Naive B cell (primary cell): Measurements from ENCODE around the gene NUTM2G. TPM values are rescaled to one million over a fixed set of nuclear protein-coding genes. Genes with fewer than 3 reads are reported as not detected.
"Not testable (repeated sequence)": the region's sequence is repeated elsewhere in the genome, so short reads cannot be mapped to it uniquely, and the experiment has no call there.

Experiments
- ATAC-seq, 2 donors: fragments of 150-1000 bp; cut with Tn5 transposase; 2 replicates each; pipeline ENCODE4 v1.10.0; 2021; ENCODE audit warnings: low read depth in 2 of 2, mild to moderate bottlenecking in 2 of 2, moderate library complexity in 2 of 2
- DNase-seq: peaks from one replicate; pipeline ENCODE4 v3.0.0; 2022
- H3K27ac Mint-ChIP-seq, 6 donors: one replicate each; pipeline ENCODE4 v1.8.0; 2020 to 2022; ENCODE audit warnings: mild to moderate bottlenecking in 6 of 6, mixed read lengths in 6 of 6, moderate library complexity in 5 of 6, inconsistent platforms in 2 of 6
- H3K27me3 Mint-ChIP-seq, 3 donors: one replicate each; pipeline ENCODE4 v1.8.0; 2021 to 2022; ENCODE audit warnings: mixed read lengths in 3 of 3, mild to moderate bottlenecking in 1 of 3
- H3K36me3 Mint-ChIP-seq, 2 donors: one replicate each; pipeline ENCODE4 v1.8.0; 2020 to 2022; ENCODE audit warnings: mixed read lengths in 2 of 2, inconsistent platforms in 1 of 2, mild to moderate bottlenecking in 1 of 2
- H3K4me1 Mint-ChIP-seq, 3 donors: one replicate each; pipeline ENCODE4 v1.8.0; 2020 to 2022; ENCODE audit warnings: mixed read lengths in 3 of 3, inconsistent platforms in 1 of 3, mild to moderate bottlenecking in 1 of 3, moderate library complexity in 1 of 3
- H3K4me3 Mint-ChIP-seq, 8 donors: one replicate each; pipeline ENCODE4 v1.8.0; 2020 to 2022; ENCODE audit warnings: mild to moderate bottlenecking in 8 of 8, mixed read lengths in 8 of 8, moderate library complexity in 8 of 8, inconsistent platforms in 2 of 8
- H3K9me3 Mint-ChIP-seq, 7 donors: one replicate each; pipeline ENCODE4 v1.8.0; 2020 to 2022; ENCODE audit warnings: mixed read lengths in 7 of 7, mild to moderate bottlenecking in 5 of 7, inconsistent platforms in 2 of 7, moderate library complexity in 1 of 7
- polyA plus RNA-seq, 6 donors: library from polyadenylated mRNA; unstranded; fragments of 300-500 nt; fragmentation: Illumina TruSeq; gene quantifications; one replicate each; pipeline ENCODE4 v1.2.3, GENCODE V29; 2021; ENCODE audit warnings: low read depth in 6 of 6

Gene NUTM2G
- under 1 TPM in 1 of 6 donors, not detected in 5; 0.24 TPM for polyA plus RNA-seq

DNA sequence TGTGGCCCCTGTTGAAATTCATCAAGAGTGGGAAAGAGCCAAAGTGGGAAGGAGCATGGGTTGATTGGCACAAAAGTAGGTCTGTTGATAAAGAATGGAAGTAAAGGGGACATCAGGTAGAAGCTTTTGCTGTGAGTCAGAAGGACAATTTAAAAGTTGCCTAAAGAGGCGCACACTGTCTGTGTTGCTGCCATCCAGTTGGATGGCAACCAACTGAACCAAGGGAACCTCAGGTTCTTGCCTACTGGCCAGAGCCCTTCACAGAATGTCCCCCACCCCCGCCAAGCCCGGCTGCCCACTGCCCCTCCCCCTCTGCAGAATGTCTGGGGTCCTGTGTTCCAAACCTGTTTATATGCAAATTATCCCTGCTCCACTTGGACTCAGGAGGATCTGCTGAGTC is at the start of gene NUTM2G:
TSS of gene NUTM2G (plus strand) at position 301 of the 400 bp plus-strand sequence. CDS start 182 bp downstream, outside the sequence.
- not testable (repeated sequence) for H3K36me3 Mint-ChIP-seq, H3K9me3 Mint-ChIP-seq, ATAC-seq, H3K27me3 Mint-ChIP-seq, H3K4me1 Mint-ChIP-seq, H3K4me3 Mint-ChIP-seq, DNase-seq
- peak within 1 kb of the TSS in 2 of 6 donors; percentile 30 to 34 for H3K27ac Mint-ChIP-seq

- Mint-ChIP-seq H3K27me3 (peaks cover 0 to 8% (median 5%) of the 10 kb centered on the region in 3 donors), H3K4me1 (peaks cover 2 to 8% (median 7%) of the 10 kb centered on the region in 3 donors), H3K4me3 (no peak overlapping the region), H3K27ac (no peak overlapping the region), H3K9me3 (peaks cover 0 to 10% (median 4%) of the 10 kb centered on the region in 7 donors), H3K36me3 (peaks cover 7 to 8% of the 10 kb centered on the region in 2 donors)
- ATAC-seq (no peak), DNase-seq (no peak)
Measured at GRCh38 chr9:96883922-96884321, 44.7 kb upstream of the NUTM2G start.

- Mint-ChIP-seq H3K9me3 (peaks cover 0 to 10% (median 4%) of the 10 kb centered on the region in 7 donors), H3K36me3 (peaks cover 7 to 8% of the 10 kb centered on the region in 2 donors), H3K4me1 (peaks cover 2 to 8% (median 7%) of the 10 kb centered on the region in 3 donors), H3K27ac (no peak overlapping the region), H3K27me3 (peaks cover 0 to 4% (median 4%) of the 10 kb centered on the region in 3 donors), H3K4me3 (no peak overlapping the region)
- DNase-seq (no peak), ATAC-seq (no peak)
Measured at GRCh38 chr9:96884443-96884842, 44.2 kb upstream of the NUTM2G start.

- Mint-ChIP-seq H3K36me3 (peaks cover 7 to 8% of the 10 kb centered on the region in 2 donors), H3K4me3 (no peak overlapping the region), H3K9me3 (peaks cover 0 to 10% (median 4%) of the 10 kb centered on the region in 7 donors), H3K27ac (no peak overlapping the region), H3K4me1 (peaks cover 2 to 8% (median 7%) of the 10 kb centered on the region in 3 donors), H3K27me3 (no peaks in the 10 kb centered on the region)
- DNase-seq = no peak
- no peak for ATAC-seq
Measured at GRCh38 chr9:96885424-96885823, 43.2 kb upstream of the NUTM2G start.

DNA sequence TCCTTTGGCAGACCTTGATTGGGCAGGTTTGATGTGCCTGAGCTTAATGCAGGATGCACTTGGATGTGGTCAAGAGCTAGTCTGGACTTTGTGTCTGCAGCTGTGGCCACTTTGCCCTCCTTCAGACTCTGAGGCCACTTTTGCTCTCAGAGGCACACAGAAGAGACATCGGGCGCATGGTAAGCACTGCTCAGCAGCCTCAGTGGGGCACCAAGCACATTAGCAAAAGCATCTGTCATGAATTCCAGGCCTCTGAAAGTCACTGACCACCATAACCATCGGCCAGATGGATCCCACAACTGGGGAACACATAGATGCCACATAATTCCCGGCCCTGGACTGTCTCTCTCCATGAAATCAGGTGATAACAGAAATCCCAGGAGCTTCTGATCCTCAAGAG is 40.1 kb upstream of the NUTM2G start:
- Mint-ChIP-seq H3K9me3 (peaks cover 0 to 10% (median 4%) of the 10 kb centered on the region in 7 donors), H3K27me3 (no peaks in the 10 kb centered on the region), H3K4me3 (no peak overlapping the region), H3K4me1 (peaks cover 2 to 8% (median 7%) of the 10 kb centered on the region in 3 donors), H3K36me3 (peaks cover 0 to 8% of the 10 kb centered on the region in 2 donors), H3K27ac (no peak overlapping the region)
- no peak for ATAC-seq
- DNase-seq = no peak

GRCh38 chr9:96892131-96892530 is 36.5 kb upstream of the NUTM2G start:
- peaks cover 0 to 8% (median 2%) of the 10 kb centered on the region in 7 donors for H3K9me3 Mint-ChIP-seq
- ATAC-seq (no peak), DNase-seq (no peak)
- no peak overlapping the region for H3K4me3 Mint-ChIP-seq
- H3K27me3 Mint-ChIP-seq = no peaks in the 10 kb centered on the region
- no peak overlapping the region for H3K27ac Mint-ChIP-seq
- peaks cover 9 to 14% of the 10 kb centered on the region in 2 donors for H3K36me3 Mint-ChIP-seq
- H3K4me1 Mint-ChIP-seq = peaks cover 0 to 3% (median 0%) of the 10 kb centered on the region in 3 donors

- H3K4me3 Mint-ChIP-seq, DNase-seq, H3K9me3 Mint-ChIP-seq, H3K27ac Mint-ChIP-seq, H3K36me3 Mint-ChIP-seq, H3K27me3 Mint-ChIP-seq, H3K4me1 Mint-ChIP-seq, ATAC-seq: not testable (repeated sequence)
Measured at GRCh38 chr9:96900010-96900409, 28.6 kb upstream of the NUTM2G start.

- not testable (repeated sequence) for H3K27me3 Mint-ChIP-seq
Measured at GRCh38 chr9:96904947-96905722, 23.5 kb upstream of the NUTM2G start.

GRCh38 chr9:96908479-96908878 is 20.2 kb upstream of the NUTM2G start:
- not testable (repeated sequence) for H3K4me3 Mint-ChIP-seq, H3K27ac Mint-ChIP-seq, H3K27me3 Mint-ChIP-seq, H3K4me1 Mint-ChIP-seq, DNase-seq, ATAC-seq, H3K9me3 Mint-ChIP-seq, H3K36me3 Mint-ChIP-seq

More at GRCh38 chr9:96904947-96905722, 23.5 kb upstream of the NUTM2G start:
- H3K27ac Mint-ChIP-seq, H3K36me3 Mint-ChIP-seq, ATAC-seq, H3K4me1 Mint-ChIP-seq, DNase-seq, H3K9me3 Mint-ChIP-seq, H3K4me3 Mint-ChIP-seq: not testable (repeated sequence)

GRCh38 chr9:96915539-96915938 is 13.1 kb upstream of the NUTM2G start:
- H3K36me3 Mint-ChIP-seq, H3K27ac Mint-ChIP-seq, DNase-seq: not testable (repeated sequence)

DNA sequence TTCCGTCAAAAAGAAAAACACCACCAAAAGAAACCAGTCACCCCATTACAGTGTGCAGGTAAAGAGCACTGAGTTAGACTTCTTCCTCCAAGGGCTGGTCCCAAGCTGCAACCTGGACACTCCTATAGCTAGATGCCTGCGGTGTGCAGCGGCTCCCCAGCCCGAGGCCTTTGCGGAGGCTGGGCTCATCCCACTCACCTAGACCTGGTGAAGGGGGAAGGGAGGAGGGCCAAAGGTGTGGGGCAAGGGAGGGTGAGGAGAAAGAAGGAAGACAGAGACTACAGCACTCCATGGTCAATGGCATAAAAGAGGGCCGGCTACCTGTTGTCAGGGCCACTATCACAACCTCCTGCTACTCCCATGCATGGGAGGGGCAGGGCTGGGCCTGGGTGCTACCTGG is 12.1 kb upstream of the NUTM2G start:
- H3K27me3 Mint-ChIP-seq, H3K36me3 Mint-ChIP-seq, H3K27ac Mint-ChIP-seq, H3K4me1 Mint-ChIP-seq, DNase-seq, H3K4me3 Mint-ChIP-seq, H3K9me3 Mint-ChIP-seq, ATAC-seq: not testable (repeated sequence)

More at GRCh38 chr9:96915539-96915938, 13.1 kb upstream of the NUTM2G start:
- not testable (repeated sequence) for H3K4me1 Mint-ChIP-seq, H3K4me3 Mint-ChIP-seq, H3K27me3 Mint-ChIP-seq, ATAC-seq, H3K9me3 Mint-ChIP-seq

- not testable (repeated sequence) for DNase-seq, H3K9me3 Mint-ChIP-seq, H3K27ac Mint-ChIP-seq, H3K27me3 Mint-ChIP-seq, H3K4me1 Mint-ChIP-seq, ATAC-seq, H3K36me3 Mint-ChIP-seq, H3K4me3 Mint-ChIP-seq
Measured at GRCh38 chr9:96918550-96918949, 10.1 kb upstream of the NUTM2G start.

- not testable (repeated sequence) for ATAC-seq, H3K27me3 Mint-ChIP-seq, H3K27ac Mint-ChIP-seq
Measured at GRCh38 chr9:96920803-96921202, 7.8 kb upstream of the NUTM2G start.

GRCh38 chr9:96925587-96925986 is 3.1 kb upstream of the NUTM2G start:
- not testable (repeated sequence) for H3K27me3 Mint-ChIP-seq, H3K4me1 Mint-ChIP-seq, DNase-seq, H3K36me3 Mint-ChIP-seq, H3K9me3 Mint-ChIP-seq, H3K27ac Mint-ChIP-seq, ATAC-seq
- H3K4me3 Mint-ChIP-seq = peak overlapping the region in 1 of 8 donors; percentile 68

More at GRCh38 chr9:96920803-96921202, 7.8 kb upstream of the NUTM2G start:
- not testable (repeated sequence) for H3K9me3 Mint-ChIP-seq, H3K4me3 Mint-ChIP-seq, DNase-seq, H3K4me1 Mint-ChIP-seq, H3K36me3 Mint-ChIP-seq
